HG02870 (cell line): Measurements from ENCODE around the gene BTRC.

Experiments used
- ATAC-seq: cut with Tn5 transposase; IDR thresholded peaks from one replicate; pipeline ENCODE4 v1.9.1; 2021; ENCODE audit warnings: mild to moderate bottlenecking, moderate library complexity; ENCODE audit not compliant: unreplicated experiment

The BTRC gene

DNA sequence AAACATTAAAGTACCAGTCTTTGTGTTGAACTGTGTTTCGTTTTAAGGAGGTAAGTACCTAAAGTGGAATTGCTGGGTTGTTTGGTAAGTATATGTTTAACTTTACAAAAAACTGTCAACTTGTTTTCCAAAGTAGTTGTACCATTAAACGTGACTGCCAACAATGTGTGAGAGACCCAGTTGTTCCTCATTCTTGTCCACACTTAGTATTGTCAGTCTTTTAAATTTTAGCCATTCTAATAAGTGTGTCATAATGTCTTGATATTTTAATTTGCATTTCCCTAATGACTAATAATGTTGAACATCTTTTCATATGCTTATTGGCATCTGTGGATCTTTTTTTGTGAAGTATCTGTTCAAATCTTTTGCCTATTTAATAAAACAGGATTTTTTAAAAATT is 159.8 kb downstream of the BTRC start:
- ATAC-seq: no peak

DNA sequence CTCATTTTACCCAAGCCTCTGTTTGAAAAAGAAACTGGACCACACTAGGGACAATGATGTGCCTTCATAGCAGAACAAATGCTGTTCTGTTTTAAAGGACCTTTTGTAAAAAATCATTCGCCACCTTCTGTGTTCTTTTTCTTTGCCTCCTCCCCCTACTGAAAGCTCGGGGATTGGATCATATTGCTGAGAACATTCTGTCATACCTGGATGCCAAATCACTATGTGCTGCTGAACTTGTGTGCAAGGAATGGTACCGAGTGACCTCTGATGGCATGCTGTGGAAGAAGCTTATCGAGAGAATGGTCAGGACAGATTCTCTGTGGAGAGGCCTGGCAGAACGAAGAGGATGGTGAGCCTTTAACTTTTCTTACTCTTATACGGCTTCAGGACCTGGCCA is 171.9 kb downstream of the BTRC start:
- ATAC-seq: no peak

DNA sequence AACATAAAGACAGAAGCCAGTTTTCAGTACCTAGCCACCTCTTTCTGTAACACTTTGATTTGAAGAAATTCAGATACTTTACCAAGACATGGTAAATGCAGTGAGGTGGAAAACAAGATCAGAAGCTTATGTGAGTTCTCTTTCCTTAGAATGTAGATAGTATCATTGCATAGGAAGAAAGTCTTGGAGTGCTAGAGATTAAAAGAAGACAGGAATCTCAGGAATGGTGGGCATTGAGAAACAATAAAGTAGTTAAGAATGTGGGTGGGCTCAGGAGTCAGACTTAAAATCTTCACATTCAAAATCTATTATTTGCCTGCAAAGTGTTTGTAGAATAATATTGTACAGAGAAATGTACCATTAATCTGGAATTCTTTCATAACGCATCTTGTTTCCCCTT is 175.2 kb downstream of the BTRC start:
- ATAC-seq: no peak

- no peak for ATAC-seq
Observed at GRCh38 chr10:101529725-101530553, 176.0 kb downstream of the BTRC start.

- peak; percentile 45 for ATAC-seq
Observed at GRCh38 chr10:101535949-101536348, 182.0 kb downstream of the BTRC start.

DNA sequence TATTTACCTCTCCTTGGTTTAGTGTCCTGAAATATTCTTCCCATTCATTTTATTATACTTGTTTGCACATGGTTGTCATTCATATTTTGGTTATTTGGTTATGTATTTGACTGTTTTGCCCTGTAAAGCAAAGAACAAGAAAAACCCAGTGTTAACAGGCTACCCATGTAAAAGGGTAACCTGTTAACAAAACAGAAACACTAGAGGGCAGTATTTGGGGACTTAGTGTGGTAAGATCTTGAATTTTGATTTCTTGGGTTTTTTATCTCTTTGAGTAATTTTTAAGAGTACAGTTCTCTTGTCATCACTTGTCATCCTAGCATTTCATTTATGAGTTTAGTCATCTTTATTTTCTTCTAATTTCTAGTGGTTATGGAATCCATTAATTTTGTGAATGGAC is 182.8 kb downstream of the BTRC start:
- no peak for ATAC-seq

- no peak for ATAC-seq
Observed at GRCh38 chr10:101538446-101538845, 184.5 kb downstream of the BTRC start.

GRCh38 chr10:101545898-101546297 is 191.9 kb downstream of the BTRC start:
- no peak for ATAC-seq

DNA sequence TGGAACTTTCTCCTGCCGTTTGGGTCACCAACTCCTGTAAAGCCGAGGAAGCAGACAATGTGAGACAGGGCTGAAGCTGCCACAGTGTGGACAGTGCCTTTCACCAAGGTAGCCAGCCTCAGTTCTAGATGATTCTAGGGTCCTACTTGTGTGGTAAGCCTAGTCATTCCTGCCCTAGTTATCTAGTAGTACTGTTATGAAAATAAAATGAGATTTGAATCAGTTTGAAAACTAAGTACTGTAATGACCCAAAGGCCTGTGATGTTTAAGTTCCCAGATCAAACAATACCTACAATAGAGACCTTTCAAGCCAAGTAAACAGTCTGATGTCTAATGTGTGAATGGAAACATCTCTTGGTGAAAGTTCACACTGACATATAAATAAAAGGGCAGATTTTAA is 197.0 kb downstream of the BTRC start:
- ATAC-seq: no peak

DNA sequence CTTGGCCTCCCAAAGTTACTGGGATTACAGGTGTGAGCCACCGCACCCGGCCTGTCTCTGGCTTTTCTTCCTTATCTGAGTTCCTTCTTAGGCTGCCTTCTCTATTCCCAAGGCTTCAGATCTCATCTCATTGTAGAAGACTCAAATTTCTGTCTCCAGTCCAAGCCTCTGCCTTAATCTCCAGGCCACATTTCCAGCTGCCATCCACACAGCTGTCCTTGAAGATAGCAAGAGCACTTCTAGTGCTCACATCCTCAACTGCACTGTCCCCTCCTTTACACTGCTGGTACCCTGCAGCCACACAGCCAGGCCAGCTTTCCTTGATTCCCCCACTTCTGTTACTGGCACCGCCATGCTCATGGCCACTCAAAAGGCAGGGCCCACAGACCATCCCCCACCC is 198.5 kb downstream of the BTRC start:
- ATAC-seq: no peak

- no peak for ATAC-seq
Observed at GRCh38 chr10:101557541-101557940, 203.6 kb downstream of the BTRC start.

DNA sequence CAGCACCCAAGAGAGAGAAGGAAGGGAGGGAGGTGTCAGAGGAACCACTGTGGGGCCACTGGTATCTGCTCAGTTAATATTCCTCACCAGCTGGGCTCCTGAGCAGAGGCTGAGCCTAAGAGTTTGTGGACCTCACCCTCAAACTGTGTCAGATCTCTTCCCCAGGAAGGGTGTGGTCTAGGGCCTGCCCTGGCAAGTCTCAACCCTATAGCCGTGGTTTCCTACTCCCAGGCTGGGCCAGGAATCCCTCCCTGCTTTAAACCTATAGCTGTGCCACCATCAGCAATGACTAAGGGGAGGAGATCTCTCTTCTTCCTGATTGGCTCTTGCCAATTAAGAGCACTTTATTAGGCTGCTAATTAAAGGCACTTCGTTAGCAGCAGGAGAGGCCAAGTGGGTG is 204.2 kb downstream of the BTRC start:
- no peak for ATAC-seq

DNA sequence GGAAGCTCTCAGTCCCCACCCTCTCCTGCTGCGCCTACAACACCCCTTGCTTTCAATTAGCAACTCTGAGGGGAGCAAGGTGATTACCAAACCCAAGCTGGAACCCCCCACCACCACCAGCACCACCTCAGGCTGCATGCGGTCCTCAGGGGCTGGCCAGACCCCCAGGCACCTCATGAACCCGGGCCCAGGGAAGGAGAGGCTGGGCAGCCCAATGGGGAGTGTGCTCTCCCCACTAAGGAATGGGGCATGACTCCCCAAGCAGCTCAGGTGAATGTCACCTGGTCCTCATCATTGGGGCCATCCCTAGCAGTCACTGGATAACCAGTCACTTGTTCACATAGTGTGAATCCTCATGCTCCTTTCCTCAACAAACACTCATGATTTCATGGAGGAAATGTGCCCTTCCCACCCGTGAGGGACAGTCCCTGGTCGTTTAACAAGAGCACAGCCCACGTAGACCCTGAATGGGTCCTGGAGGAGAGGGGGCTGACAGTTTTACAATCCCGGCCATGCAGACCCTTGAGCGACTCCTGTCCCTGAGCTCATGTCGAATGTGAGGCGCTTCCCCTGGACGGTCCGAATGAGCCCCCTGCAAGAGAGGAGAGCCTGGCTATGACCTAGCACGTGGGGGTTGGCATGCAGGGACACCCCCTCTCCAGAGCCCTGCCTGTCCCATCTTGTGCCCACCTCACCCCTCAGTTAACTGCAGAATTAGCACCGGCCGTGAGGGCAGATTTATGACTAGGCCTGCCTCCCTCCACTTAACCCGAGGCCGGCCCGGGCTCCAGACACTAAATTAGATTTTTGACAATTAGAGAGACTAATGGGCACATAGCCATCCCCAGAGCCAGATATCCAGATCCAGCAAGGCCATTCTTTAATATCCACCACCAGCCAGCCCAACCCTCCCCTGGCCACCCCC is 205.0 kb downstream of the BTRC start:
- ATAC-seq: no peak

- no peak for ATAC-seq
Observed at GRCh38 chr10:101559596-101560297, 205.8 kb downstream of the BTRC start.

GRCh38 chr10:101560298-101561067 is 206.5 kb downstream of the BTRC start:
- no peak for ATAC-seq

GRCh38 chr10:101561068-101561915 is 207.3 kb downstream of the BTRC start:
- ATAC-seq: no peak

DNA sequence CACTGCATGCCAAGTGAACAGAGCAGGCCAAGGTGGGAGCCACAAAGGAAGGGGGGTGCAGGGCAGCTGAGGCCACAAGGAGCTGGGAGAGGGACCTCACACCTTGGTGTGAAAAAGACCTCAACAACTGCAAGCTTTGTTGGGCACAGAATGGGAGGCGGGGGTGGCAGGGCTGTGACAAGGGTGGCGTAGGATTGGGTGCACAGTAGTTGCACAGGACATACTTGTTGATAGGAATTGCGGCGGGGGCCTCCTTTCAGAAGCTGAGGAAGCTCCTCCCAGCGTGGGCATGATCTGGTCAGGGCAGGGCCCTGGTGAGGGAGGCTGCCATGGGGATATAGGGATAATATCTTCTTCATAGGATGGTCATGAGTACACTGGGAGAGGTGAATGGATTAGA is 208.3 kb downstream of the BTRC start:
- no peak for ATAC-seq

DNA sequence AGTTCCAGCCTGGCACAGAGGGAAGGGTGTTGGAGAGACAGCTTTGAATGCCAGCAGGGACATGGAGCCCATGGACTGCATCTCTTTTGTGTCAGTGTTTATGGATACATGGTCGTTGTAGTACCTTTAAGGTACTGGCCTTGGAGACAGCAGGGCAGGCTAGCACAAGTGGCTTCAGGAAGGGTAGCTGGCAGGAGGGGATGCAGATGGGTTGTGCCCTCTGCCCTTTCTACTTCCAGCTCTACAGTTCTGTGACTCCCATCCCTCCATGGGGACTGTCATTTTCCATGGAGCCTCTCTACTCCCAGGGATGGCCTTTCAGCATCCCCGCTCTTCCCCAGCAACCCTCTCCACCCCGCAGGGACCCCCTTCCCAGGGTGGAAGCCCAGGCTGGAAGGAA is 209.0 kb downstream of the BTRC start:
- no peak for ATAC-seq

- no peak for ATAC-seq
Observed at GRCh38 chr10:101563497-101564040, 209.6 kb downstream of the BTRC start.
